Stomach (tissue), 9 donors: Measurements from ENCODE around the gene KCNC1. TPM values are rescaled to one million over a fixed set of nuclear protein-coding genes. Genes with fewer than 3 reads are reported as not detected.

Experiments used
- DNase-seq, 2 donors: peaks; one replicate each; pipeline versions ENCODE4 v3.0.0 to v3.0.0-alpha.2; 2013 to 2019
- H3K27ac ChIP-seq, 5 donors: fragments of 200-600 bp in 4 of 5; sonication (generic) in 4 of 5; one replicate each; pipeline ENCODE4 v1.5.1; 2013 to 2019; ENCODE audit warnings: mild to moderate bottlenecking in 1 of 5, moderate library complexity in 1 of 5
- H3K27me3 ChIP-seq, 3 donors: fragments of 200-600 bp; sonication (generic); one replicate each; pipeline ENCODE4 v1.5.1; 2017 to 2019; ENCODE audit warnings: mixed run types in 1 of 3
- H3K36me3 ChIP-seq, 4 donors: fragments of 200-600 bp; sonication (generic); 1 replicate in 3 of 4; 2 replicates in 1 of 4; pipeline ENCODE4 v1.5.1; 2016 to 2019
- H3K4me1 ChIP-seq, 4 donors: fragments of 200-600 bp; sonication (generic); one replicate each; pipeline ENCODE4 v1.5.1; 2016 to 2019
- H3K4me3 ChIP-seq, 4 donors: fragments of 200-600 bp; sonication (generic) in 3 of 4; one replicate each; pipeline ENCODE4 v1.5.1; 2016 to 2019; ENCODE audit warnings: mild to moderate bottlenecking in 1 of 4
- H3K9me3 ChIP-seq, 4 donors: fragments of 200-600 bp; sonication (generic); one replicate each; pipeline ENCODE4 v1.5.1; 2016 to 2019
- CTCF ChIP-seq, 7 experiments: fragments of 450-650 bp in 4 of 7; fragments of 200-600 bp in 3 of 7; sonication (generic) in 3 of 7; IDR thresholded peaks; one replicate each; pipeline ENCODE4 v1.5.1; 2016 to 2019; ENCODE audit warnings: antibody characterized with exemption in 7 of 7, control low read depth in 2 of 7, mild to moderate bottlenecking in 1 of 7
- EP300 ChIP-seq: sonication (generic); formaldehyde crosslinking; IDR thresholded peaks from one replicate; pipeline ENCODE4 v1.6.1; 2017; ENCODE audit warnings: antibody characterized with exemption
- POLR2A ChIP-seq, 4 donors: fragments of 450-650 bp; IDR thresholded peaks; one replicate each; pipeline ENCODE4 v1.6.1; 2016; ENCODE audit warnings: antibody characterized with exemption in 4 of 4, control low read depth in 2 of 4, mild to moderate bottlenecking in 1 of 4, moderate library complexity in 1 of 4
- POLR2AphosphoS5 ChIP-seq, 3 donors: sonication (generic); formaldehyde crosslinking; IDR thresholded peaks; one replicate each; pipeline ENCODE4 v1.6.1; 2016; ENCODE audit warnings: antibody characterized with exemption in 3 of 3
- WGBS, 5 donors: extraction: QIAGEN DNeasy Blood & Tissue Kit in 3 of 5; methylation state at CpG; one replicate each; pipeline versions ENCODE4 v1.1.5 to v1.1.7; 2013 to 2018; 5-methylcytosine and 5-hydroxymethylcytosine counted together
- intact Hi-C: fragments of 100-400 bp; cut with DNase I; formaldehyde crosslinking; loops from one replicate; pipeline ENCODE4 v1.15.1; 2023; ENCODE audit warnings: low total_unique reads
- polyA plus RNA-seq, 3 donors: library from polyadenylated mRNA; stranded (reverse); fragments of 200-250 nt; gene quantifications; one replicate each; pipeline ENCODE4 v1.2.3, GENCODE V29; 2013
- total RNA-seq, 5 donors: library from RNA; depleted of rRNA; stranded (reverse); fragments of >200 nt; gene quantifications; one replicate each; pipeline versions ENCODE4 v1.1.0 to v1.2.3, GENCODE V29; 2014 to 2016
- donor health status: healthy with polysubstance abuse.
- donor health status: Bipolar disorder and iron deficiency.
- donor health status: healthy.

KCNC1 gene
- total and polyA plus RNA-seq, 8 donors = 0.03 to 0.18 TPM; not detected in 6

- DNase-seq = no peak
- intact Hi-C loops = no loop called here
- H3K9me3 ChIP-seq = no peaks in the 10 kb centered on the region
- WGBS, 5 donors = 68 to 88% (median 84%) methylated on average over 1 of the region's 1 CpG
- H3K4me3 ChIP-seq = no peak overlapping the region
- peaks cover 0 to 7% (median 3%) of the 10 kb centered on the region in 4 donors for H3K4me1 ChIP-seq
- no peak overlapping the region for H3K27ac ChIP-seq
- TF ChIP-seq EP300 (no peak), POLR2A (IDR thresholded peaks at IDR 0.05) (no peak), POLR2AphosphoS5 (IDR thresholded peaks at IDR 0.05) (no peak), CTCF (IDR thresholded peaks at IDR 0.05) (no peak)
- no peaks in the 10 kb centered on the region for H3K27me3 ChIP-seq
- no peaks in the 10 kb centered on the region for H3K36me3 ChIP-seq
Observed at GRCh38 chr11:17805873-17806272, 71.3 kb downstream of the KCNC1 start.

GRCh38 chr11:17807034-17807433 is 72.5 kb downstream of the KCNC1 start:
- Histone ChIP-seq H3K4me3 (no peak overlapping the region), H3K36me3 (no peaks in the 10 kb centered on the region), H3K27ac (no peak overlapping the region), H3K27me3 (no peaks in the 10 kb centered on the region), H3K4me1 (peaks cover 1 to 12% (median 11%) of the 10 kb centered on the region in 4 donors), H3K9me3 (no peaks in the 10 kb centered on the region)
- TF ChIP-seq EP300 (no peak), CTCF (IDR thresholded peaks at IDR 0.05) (no peak), POLR2AphosphoS5 (IDR thresholded peaks at IDR 0.05) (no peak), POLR2A (IDR thresholded peaks at IDR 0.05) (no peak)
- 81 to 95% (median 91%) methylated on average over 4 of the region's 4 CpGs for WGBS, 5 donors
- DNase-seq = no peak
- intact Hi-C loops = no loop called here

GRCh38 chr11:17810041-17810440 is 75.5 kb downstream of the KCNC1 start:
- TF ChIP-seq POLR2AphosphoS5 (IDR thresholded peaks at IDR 0.05) = no peak
- no peak for TF ChIP-seq CTCF (IDR thresholded peaks at IDR 0.05)
- TF ChIP-seq POLR2A (IDR thresholded peaks at IDR 0.05) = no peak
- TF ChIP-seq EP300 = no peak
- Histone ChIP-seq H3K27me3 (no peaks in the 10 kb centered on the region), H3K9me3 (no peaks in the 10 kb centered on the region), H3K36me3 (no peaks in the 10 kb centered on the region), H3K4me3 (no peak overlapping the region), H3K4me1 (peaks cover 16 to 40% (median 27%) of the 10 kb centered on the region in 4 donors), H3K27ac (no peak overlapping the region)
- 95 to 100% (median 100%) methylated on average over 1 of the region's 1 CpG for WGBS, 5 donors
- no peak for DNase-seq
- intact Hi-C loops = no loop called here

GRCh38 chr11:17810746-17811145 is 76.2 kb downstream of the KCNC1 start:
- Histone ChIP-seq H3K27ac (no peak overlapping the region), H3K36me3 (no peaks in the 10 kb centered on the region), H3K27me3 (no peaks in the 10 kb centered on the region), H3K9me3 (no peaks in the 10 kb centered on the region), H3K4me3 (no peak overlapping the region), H3K4me1 (peaks cover 16 to 40% (median 27%) of the 10 kb centered on the region in 4 donors)
- TF ChIP-seq CTCF (IDR thresholded peaks at IDR 0.05) = no peak
- TF ChIP-seq POLR2AphosphoS5 (IDR thresholded peaks at IDR 0.05) = no peak
- TF ChIP-seq EP300 = no peak
- no peak for TF ChIP-seq POLR2A (IDR thresholded peaks at IDR 0.05)
- DNase-seq = peak in 1 of 2 donors; percentile 23
- intact Hi-C loops = no loop called here
- WGBS, 5 donors = 43 to 56% (median 51%) methylated on average over 3 of the region's 3 CpGs
